ENCODE measurements around the gene CTNNA3. TPM values are rescaled to one million over a fixed set of nuclear protein-coding genes. Genes with fewer than 3 reads are reported as not detected.

Gene CTNNA3
- total and polyA plus RNA-seq, 2 donors (not counting 1 experiment from before 2014, with no cell fraction given) = not detected

- H3K4me2 ChIP-seq (ENCODE audit: extremely low read depth, insufficient read depth, low read length) = no peak overlapping the region
- no peak for TF ChIP-seq CTCF (conservative IDR thresholded peaks at IDR 0.05 in 1 of 2, IDR thresholded peaks at IDR 0.05 in 1 of 2; ENCODE audit: low read depth in 1 of 2, low read length in 2 of 2)
- TF ChIP-seq EZH2 (IDR thresholded peaks at IDR 0.05; ENCODE audit: low read length, missing control alignments) = no peak
- no peak overlapping the region for H3K27ac ChIP-seq (ENCODE audit: insufficient read depth, low read length)
- no peaks in the 10 kb centered on the region for H3K36me3 ChIP-seq (ENCODE audit: control insufficient read depth, insufficient read depth, low read length)
- DNase-seq (ENCODE audit: low read depth in 2 of 2) = no peak
- no peaks in the 10 kb centered on the region for H3K79me2 ChIP-seq (ENCODE audit: control insufficient read depth, insufficient read depth, low read length)
- H4K20me1 ChIP-seq (ENCODE audit: control insufficient read depth, extremely low read depth, insufficient read depth, low read length) = no peaks in the 10 kb centered on the region
- no peak overlapping the region for H2AFZ ChIP-seq (ENCODE audit: low read length)
- H3K9me3 ChIP-seq (ENCODE audit: control insufficient read depth, insufficient read depth, low read depth, low read length) = no peaks in the 10 kb centered on the region
- no peaks in the 10 kb centered on the region for H3K4me1 ChIP-seq (ENCODE audit: control insufficient read depth, extremely low read depth, insufficient read depth, low read length)
- no peak overlapping the region for H3K4me3 ChIP-seq (replicated peaks in 1 of 4; ENCODE audit: control extremely low read depth in 1 of 4, insufficient read depth in 1 of 4, low read depth in 3 of 4, low read length in 4 of 4)
- H3K27me3 ChIP-seq (ENCODE audit: control insufficient read depth, insufficient read depth, low read length) = no peaks in the 10 kb centered on the region
- no peak overlapping the region for H3K9ac ChIP-seq (ENCODE audit: insufficient read depth, low read length)
These were observed 650.6 kb downstream of the CTNNA3 start for GRCh38 chr10:67045404-67045803.

GRCh38 chr10:67043041-67043440 lies 653.0 kb downstream of the CTNNA3 start:
- H3K36me3 ChIP-seq (ENCODE audit: control insufficient read depth, insufficient read depth, low read length) = no peaks in the 10 kb centered on the region
- TF ChIP-seq CTCF (conservative IDR thresholded peaks at IDR 0.05 in 1 of 2, IDR thresholded peaks at IDR 0.05 in 1 of 2; ENCODE audit: low read depth in 1 of 2, low read length in 2 of 2) (no peak), EZH2 (IDR thresholded peaks at IDR 0.05; ENCODE audit: low read length, missing control alignments) (no peak)
- H3K4me3 ChIP-seq (replicated peaks in 1 of 4; ENCODE audit: control extremely low read depth in 1 of 4, insufficient read depth in 1 of 4, low read depth in 3 of 4, low read length in 4 of 4) = no peak overlapping the region
- no peak for DNase-seq (ENCODE audit: low read depth in 2 of 2)
- no peaks in the 10 kb centered on the region for H4K20me1 ChIP-seq (ENCODE audit: control insufficient read depth, extremely low read depth, insufficient read depth, low read length)
- H3K4me2 ChIP-seq (ENCODE audit: extremely low read depth, insufficient read depth, low read length) = no peak overlapping the region
- no peak overlapping the region for H3K9ac ChIP-seq (ENCODE audit: insufficient read depth, low read length)
- no peak overlapping the region for H3K27ac ChIP-seq (ENCODE audit: insufficient read depth, low read length)
- H2AFZ ChIP-seq (ENCODE audit: low read length) = no peak overlapping the region
- no peaks in the 10 kb centered on the region for H3K4me1 ChIP-seq (ENCODE audit: control insufficient read depth, extremely low read depth, insufficient read depth, low read length)
- H3K79me2 ChIP-seq (ENCODE audit: control insufficient read depth, insufficient read depth, low read length) = no peaks in the 10 kb centered on the region
- no peaks in the 10 kb centered on the region for H3K27me3 ChIP-seq (ENCODE audit: control insufficient read depth, insufficient read depth, low read length)
- no peaks in the 10 kb centered on the region for H3K9me3 ChIP-seq (ENCODE audit: control insufficient read depth, insufficient read depth, low read depth, low read length)

GRCh38 chr10:67036808-67037207 lies 659.2 kb downstream of the CTNNA3 start:
- H3K4me1 ChIP-seq (ENCODE audit: control insufficient read depth, extremely low read depth, insufficient read depth, low read length) = no peaks in the 10 kb centered on the region

More at GRCh38 chr10:67036808-67037207, 659.2 kb downstream of the CTNNA3 start:
- Histone ChIP-seq H3K9ac (ENCODE audit: insufficient read depth, low read length) (no peak overlapping the region), H3K79me2 (ENCODE audit: control insufficient read depth, insufficient read depth, low read length) (no peaks in the 10 kb centered on the region), H3K27ac (ENCODE audit: insufficient read depth, low read length) (no peak overlapping the region), H3K27me3 (ENCODE audit: control insufficient read depth, insufficient read depth, low read length) (no peaks in the 10 kb centered on the region), H3K36me3 (ENCODE audit: control insufficient read depth, insufficient read depth, low read length) (no peaks in the 10 kb centered on the region), H3K4me3 (replicated peaks in 1 of 4; ENCODE audit: control extremely low read depth in 1 of 4, insufficient read depth in 1 of 4, low read depth in 3 of 4, low read length in 4 of 4) (no peak overlapping the region), H3K9me3 (ENCODE audit: control insufficient read depth, insufficient read depth, low read depth, low read length) (no peaks in the 10 kb centered on the region), H4K20me1 (ENCODE audit: control insufficient read depth, extremely low read depth, insufficient read depth, low read length) (no peaks in the 10 kb centered on the region), H3K4me2 (ENCODE audit: extremely low read depth, insufficient read depth, low read length) (no peak overlapping the region), H2AFZ (ENCODE audit: low read length) (no peak overlapping the region)
- no peak for DNase-seq (ENCODE audit: low read depth in 2 of 2)
- TF ChIP-seq EZH2 (IDR thresholded peaks at IDR 0.05; ENCODE audit: low read length, missing control alignments) (no peak), CTCF (conservative IDR thresholded peaks at IDR 0.05 in 1 of 2, IDR thresholded peaks at IDR 0.05 in 1 of 2; ENCODE audit: low read depth in 1 of 2, low read length in 2 of 2) (no peak)
